K562 (cell line): Measurements from ENCODE around the gene SIMC1. TPM values are rescaled to one million over a fixed set of nuclear protein-coding genes. Genes with fewer than 3 reads are reported as not detected.

ENCODE experiments used
- ATAC-seq: fragments of 200-7000 bp; cut with Tn5 transposase; 3 replicates; pipeline ENCODE4 v1.9.1; 2020; ENCODE audit warnings: moderate library complexity
- BruUV-seq: library from RNA; stranded (reverse); fragments of 400-500 nt; replicated peaks from 2 replicates; lab custom pipeline; 2021; lab: Mats Ljungman, UMichigan
- CTCF ChIA-PET: fragments of 300-600 bp; formaldehyde crosslinking; extraction: SDS; loops from one replicate; lab custom pipeline; 2021; ENCODE audit warnings: low intra/inter-chr PET ratio; lab: Yijun Ruan, JAX
- POLR2A ChIA-PET: fragments of 300-600, 350-650 bp; sonication (Branson Sonifier 250); formaldehyde crosslinking; extraction: SDS; loops from one replicate; lab custom pipeline; 2021; ENCODE audit warnings: antibody characterized with exemption, inconsistent platforms; lab: Yijun Ruan, JAX
- DNase-seq, 4 experiments: peaks; one replicate each; pipeline versions ENCODE4 v3.0.0 to v3.0.0-alpha.2; 2011 to 2018; ENCODE audit warnings: low spot score in 3 of 4, mixed read lengths in 3 of 4; ENCODE audit errors: extremely low read depth in 1 of 4
- FAIRE-seq: peaks from 2 replicates; lab custom pipeline; 2011; peaks lifted over from hg19 to GRCh38; lab: Jason Lieb, UNC
- H2AFZ ChIP-seq: 2 replicates; pipeline ENCODE4 v1.6.0; 2011; ENCODE audit warnings: low read depth, low read length, control low read depth, inconsistent platforms
- H3K27ac ChIP-seq: fragments of 200-600 bp; 3 replicates; pipeline ENCODE4 v1.8.0; 2011; ENCODE audit warnings: low read depth, mild to moderate bottlenecking, control low read depth, inconsistent platforms, low read length, moderate library complexity, mixed read lengths; ENCODE audit errors: extremely low read depth
- H3K27me3 ChIP-seq, 2 experiments: fragments of 300-600 bp in 1 of 2; 2 replicates in 1 of 2; 3 replicates in 1 of 2; pipeline versions ENCODE4 v1.6.0 to v1.8.0; 2011; ENCODE audit warnings: inconsistent platforms in 2 of 2, low read length in 2 of 2, mild to moderate bottlenecking in 1 of 2, mixed read lengths in 1 of 2, moderate library complexity in 1 of 2; ENCODE audit not compliant: control insufficient read depth in 2 of 2, insufficient read depth in 2 of 2
- H3K36me3 ChIP-seq: fragments of 300-600 bp; 3 replicates; pipeline ENCODE4 v1.8.0; 2011; ENCODE audit warnings: mild to moderate bottlenecking, low read length, inconsistent platforms; ENCODE audit not compliant: control insufficient read depth, insufficient read depth
- H3K4me1 ChIP-seq, 2 experiments: fragments of 200-600 bp in 1 of 2; replicated peaks in 1 of 2; 2 replicates in 1 of 2; 3 replicates in 1 of 2; pipeline versions ENCODE4 v1.5.1 to v1.8.0; 2011; ENCODE audit warnings: inconsistent platforms in 2 of 2, low read length in 2 of 2, mild to moderate bottlenecking in 1 of 2, mixed read lengths in 1 of 2, moderate library complexity in 1 of 2; ENCODE audit not compliant: control insufficient read depth in 2 of 2, insufficient read depth in 2 of 2
- H3K4me2 ChIP-seq: 2 replicates; pipeline ENCODE4 v1.6.1; 2011; ENCODE audit warnings: low read length, control low read depth, inconsistent platforms, mixed read lengths; ENCODE audit not compliant: insufficient read depth
- H3K4me3 ChIP-seq: fragments of 200-600 bp; sonication (generic), shearing (Covaris generic); 2 replicates; pipeline ENCODE4 v1.5.1; 2016; ENCODE audit warnings: control low read depth, inconsistent platforms
- H3K79me2 ChIP-seq: fragments of 200-600 bp; 3 replicates; pipeline ENCODE4 v1.8.0; 2011; ENCODE audit warnings: low read length, inconsistent platforms; ENCODE audit not compliant: control insufficient read depth, insufficient read depth
- H3K9ac ChIP-seq, 2 experiments: 2 replicates each; pipeline versions ENCODE4 v1.6.0 to v1.6.1; 2011; ENCODE audit warnings: low read depth in 2 of 2, low read length in 2 of 2, control low read depth in 1 of 2, inconsistent platforms in 1 of 2, mild to moderate bottlenecking in 1 of 2, mixed read lengths in 1 of 2; ENCODE audit not compliant: insufficient read depth in 1 of 2
- H3K9me1 ChIP-seq: one replicate; pipeline ENCODE4 v1.6.0; 2011; ENCODE audit warnings: inconsistent platforms, mild to moderate bottlenecking, low read length, moderate library complexity; ENCODE audit not compliant: control insufficient read depth, insufficient read depth
- H3K9me3 ChIP-seq: replicated peaks from 2 replicates; pipeline ENCODE4 v1.5.1; 2011; ENCODE audit warnings: low read depth, low read length, inconsistent platforms; ENCODE audit not compliant: control insufficient read depth, insufficient read depth
- H4K20me1 ChIP-seq: replicated peaks from 2 replicates; pipeline ENCODE4 v1.6.1; 2011; ENCODE audit warnings: low read length, inconsistent platforms, mixed read lengths; ENCODE audit not compliant: control insufficient read depth, insufficient read depth
- FIP1L1 ChIP-seq: fragments of 200-400 bp; formaldehyde crosslinking; IDR thresholded peaks from 2 replicates; pipeline ENCODE4 v1.6.1; 2018; ENCODE audit warnings: mild to moderate bottlenecking, low read depth, low read length; ENCODE audit not compliant: poor library complexity, severe bottlenecking
- FOXA3 ChIP-seq, 2 experiments: fragments of 450-650 bp in 1 of 2; sonication (generic) in 1 of 2; formaldehyde crosslinking; IDR thresholded peaks in 1 of 2; conservative IDR thresholded peaks in 1 of 2; 2 replicates each; pipeline versions ENCODE4 v1.4.0 to v1.8.0; 2020 to 2022; ENCODE audit warnings: mild to moderate bottlenecking in 2 of 2, missing genetic modification reagents in 1 of 2
- FOXP1 ChIP-seq: sonication (generic); formaldehyde crosslinking; IDR thresholded peaks from 2 replicates; pipeline ENCODE4 v1.8.0; 2022; ENCODE audit warnings: mild to moderate bottlenecking, missing genetic modification reagents
- KDM4B ChIP-seq, 2 experiments: fragments of 450-650 bp in 1 of 2; sonication (generic) in 1 of 2; IDR thresholded peaks; 2 replicates each; pipeline ENCODE4 v1.6.1; 2016 to 2017; ENCODE audit warnings: borderline replicate concordance in 2 of 2, antibody characterized with exemption in 1 of 2, low read depth in 1 of 2, mild to moderate bottlenecking in 1 of 2
- L3MBTL2 ChIP-seq: fragments of 450-650 bp; IDR thresholded peaks from 2 replicates; pipeline ENCODE4 v1.6.1; 2016; ENCODE audit warnings: mild to moderate bottlenecking, moderate library complexity
- MAFF ChIP-seq: IDR thresholded peaks from 2 replicates; pipeline ENCODE4 v1.6.1; 2012; ENCODE audit warnings: low read length, improper control_type of control experiment
- MIER1 ChIP-seq: fragments of 450-650 bp; IDR thresholded peaks from 2 replicates; pipeline ENCODE4 v1.6.1; 2016; ENCODE audit warnings: antibody characterized with exemption, mild to moderate bottlenecking, low read depth
- NBN ChIP-seq: fragments of 450-650 bp; IDR thresholded peaks from 2 replicates; pipeline ENCODE4 v1.6.1; 2016; ENCODE audit warnings: low read depth, mild to moderate bottlenecking
- POLR2A ChIP-seq: fragments of 450-650 bp; conservative IDR thresholded peaks from 2 replicates; pipeline ENCODE4 v1.6.1; 2016
- POLR2B ChIP-seq: fragments of 450-650 bp; IDR thresholded peaks from 2 replicates; pipeline ENCODE4 v1.6.1; 2018; ENCODE audit warnings: low read depth; ENCODE audit not compliant: partially characterized antibody
- RBFOX2 ChIP-seq: fragments of 200-400 bp; formaldehyde crosslinking; IDR thresholded peaks from 2 replicates; pipeline ENCODE4 v1.6.1; 2017; ENCODE audit warnings: low read depth, mild to moderate bottlenecking, low read length, moderate library complexity
- ZBTB11 ChIP-seq, 3 experiments: fragments of 200-800 bp in 1 of 3; fragments of 250-450 bp in 1 of 3; fragments of 450-650 bp in 1 of 3; sonication (Bioruptor Pico) in 1 of 3; sonication (Bioruptor generic) in 1 of 3; formaldehyde crosslinking in 1 of 3; IDR thresholded peaks; 2 replicates each; pipeline versions ENCODE4 v1.6.1 to v1.8.0; 2016 to 2022; ENCODE audit warnings: mild to moderate bottlenecking in 2 of 3, missing genetic modification characterization in 2 of 3, missing compliant biosample characterization in 1 of 3, moderate library complexity in 1 of 3
- ZBTB33 ChIP-seq: sonication (generic); formaldehyde crosslinking; IDR thresholded peaks from 2 replicates; pipeline ENCODE4 v1.8.1; 2023; ENCODE audit warnings: mild to moderate bottlenecking, missing genetic modification reagents
- ZFP36 ChIP-seq: fragments of 150-350 bp; IDR thresholded peaks from 2 replicates; pipeline ENCODE4 v1.6.1; 2018; ENCODE audit warnings: low read length, low read depth; ENCODE audit not compliant: partially characterized antibody
- ZNF644 ChIP-seq: fragments of 200-800 bp; sonication (Bioruptor generic); IDR thresholded peaks from 2 replicates; pipeline ENCODE4 v1.6.1; 2016; ENCODE audit warnings: low read depth, missing genetic modification characterization, missing compliant biosample characterization
- WGBS: fragments of 100-300 bp; shearing (Covaris generic); methylation state at CpG from one replicate; pipeline ENCODE4 v1.1.6; 2016; ENCODE audit warnings: low coverage, mixed read lengths; ENCODE audit not compliant: insufficient coverage; ENCODE audit errors: missing lambda C conversion rate; 5-methylcytosine and 5-hydroxymethylcytosine counted together
- in situ Hi-C: fragments of 300-500 bp; cut with MboI; formaldehyde crosslinking; loops from 4 replicates; pipeline ENCODE4 v1.15.0; 2018; ENCODE audit warnings: inconsistent platforms, mixed read lengths
- intact Hi-C: fragments of 100-400 bp; cut with micrococcal nuclease; formaldehyde crosslinking; loops from 2 replicates; pipeline ENCODE4 v1.14.2; 2022
- polyA plus RNA-seq, 8 experiments: library from polyadenylated mRNA; depleted of rRNA in 4 of 8; stranded (reverse) in 5 of 8; unstranded in 3 of 8; fragments of >200 nt; fragmentation: Nextera tagmentation in 2 of 8; fragmentation: Illumina TruSeq in 1 of 8; extraction: Ambion mirVana in 2 of 8; extraction: Trizol in 1 of 8; gene quantifications; 2 replicates each; pipeline versions ENCODE4 v1.2.1 to v1.2.3, GENCODE V29; 2011 to 2014; ENCODE audit warnings: inconsistent platforms in 1 of 8, missing spikeins in 1 of 8
- total RNA-seq, 7 experiments: library from RNA; depleted of rRNA in 6 of 7; stranded (reverse); fragments of >200 nt in 6 of 7; fragmentation: Illumina TruSeq in 2 of 7; extraction: Trizol in 2 of 7; gene quantifications; 2 replicates each; pipeline versions ENCODE4 v1.2.1 to v1.2.3, GENCODE V29; 2011 to 2021; ENCODE audit warnings: low replicate concordance in 1 of 7

SIMC1 gene
- total and polyA plus RNA-seq, 9 of the 15 experiments (the other 6 are each of a cell fraction or from before 2014, with no cell fraction given), result 7.2 to 36.3 (median 14.7) TPM

- Histone ChIP-seq H3K9ac (peak overlapping the region; percentile 96 to 98), H3K36me3 (peaks cover 77% of the 10 kb centered on the region), H2AFZ (peak overlapping the region; percentile 78), H4K20me1 (no peaks in the 10 kb centered on the region; the same call in 1 of the 2 replicates), H3K9me3 (no peaks in the 10 kb centered on the region), H3K27me3 (no peaks in the 10 kb centered on the region), H3K27ac (peak overlapping the region; percentile 97), H3K79me2 (peaks cover 58% of the 10 kb centered on the region), H3K4me2 (peak overlapping the region; percentile 99), H3K4me1 (peaks cover 6 to 15% of the 10 kb centered on the region in 2 experiments; a peak in 4 of 5 replicates), H3K9me1 (no peaks in the 10 kb centered on the region), H3K4me3 (peak overlapping the region; percentile 69)
- POLR2A ChIA-PET, result interaction anchor here (0.6 to 1.5 kb wide), 4 partner anchors 11 to 149 kb away, joined by 3 to 4 read pairs (median 3); no protein-coding TSS in a partner anchor
- FAIRE-seq, result no peak
- ATAC-seq, result peak; percentile 71
- WGBS, result 18% methylated on average over 38 of the region's 41 CpGs
- in situ Hi-C loops, result no loop called here
- CTCF ChIA-PET, result no interaction called here
- intact Hi-C loops, result no loop called here
- BruUV-seq, result TSS peak; percentile 96
- DNase-seq, result peak in 1 of 4 experiments; percentile 91
- TF ChIP-seq NBN, result peak; percentile 6; the same call in 1 of the 2 replicates
- TF ChIP-seq ZFP36, result peak; percentile 15
- TF ChIP-seq KDM4B (IDR thresholded peaks at IDR 0.05; ENCODE audit: borderline replicate concordance in 2 of 2, low read depth in 1 of 2), result peak in 1 of 2 experiments; percentile 66; a peak in 1 of 4 replicates
- peak; percentile 77 for TF ChIP-seq POLR2A
- TF ChIP-seq RBFOX2, result peak; percentile 72
- TF ChIP-seq MAFF, result no peak
- TF ChIP-seq ZBTB11 (CRISPR knock-in tag; IDR thresholded peaks at IDR 0.05), result peak in 1 of 3 experiments; percentile 97; a peak in 2 of 6 replicates
- TF ChIP-seq L3MBTL2, result peak; percentile 41
- TF ChIP-seq FOXP1 (CRISPR knock-in tag), result no peak
- no peak; the same call in 1 of the 2 replicates for TF ChIP-seq ZNF644 (tag)
- TF ChIP-seq FIP1L1, result peak; percentile 63
- TF ChIP-seq FOXA3 (CRISPR knock-in tag; conservative IDR thresholded peaks at IDR 0.05 in 1 of 2, IDR thresholded peaks at IDR 0.05 in 1 of 2), result no peak
- TF ChIP-seq POLR2B, result peak; percentile 77
- TF ChIP-seq MIER1, result peak; percentile 28; the same call in 1 of the 2 replicates
- TF ChIP-seq ZBTB33 (CRISPR knock-in tag), result peak; percentile 62
Observed at GRCh38 chr5:176389135-176390123, 151.2 kb downstream of the SIMC1 start.
